Measurements from ENCODE around the gene SORL1.

SORL1 gene

GRCh38 chr11:121450401-121450800 is 1.7 kb upstream of the SORL1 start:
- Histone ChIP-seq H3K36me3 (ENCODE audit: control insufficient read depth, insufficient read depth, low read length) (no peaks in the 10 kb centered on the region), H3K4me3 (ENCODE audit: low read depth, low read length) (no peak overlapping the region), H3K9ac (no peak overlapping the region), H3K27ac (no peak overlapping the region), H3K4me2 (ENCODE audit: low read length) (no peak overlapping the region), H2AFZ (no peak overlapping the region), H3K4me1 (no peaks in the 10 kb centered on the region), H3K79me2 (no peaks in the 10 kb centered on the region), H3K27me3 (ENCODE audit: control insufficient read depth, insufficient read depth, low read length) (no peaks in the 10 kb centered on the region), H3K9me3 (ENCODE audit: control insufficient read depth, low read length) (no peaks in the 10 kb centered on the region)
- no peak for TF ChIP-seq CTCF (IDR thresholded peaks at IDR 0.05)

- peak overlapping the region; percentile 37 for H3K4me3 ChIP-seq (ENCODE audit: low read depth, low read length)
- H3K36me3 ChIP-seq (ENCODE audit: control insufficient read depth, insufficient read depth, low read length), result no peaks in the 10 kb centered on the region
- H3K27me3 ChIP-seq (ENCODE audit: control insufficient read depth, insufficient read depth, low read length), result no peaks in the 10 kb centered on the region
- no peaks in the 10 kb centered on the region for H3K79me2 ChIP-seq
- no peaks in the 10 kb centered on the region for H3K4me1 ChIP-seq
- no peak overlapping the region for H3K27ac ChIP-seq
- H3K4me2 ChIP-seq (ENCODE audit: low read length), result peak overlapping the region; percentile 59
- H2AFZ ChIP-seq, result peak overlapping the region; percentile 73
- H3K9me3 ChIP-seq (ENCODE audit: control insufficient read depth, low read length), result no peaks in the 10 kb centered on the region
- no peak for TF ChIP-seq CTCF (IDR thresholded peaks at IDR 0.05)
- H3K9ac ChIP-seq, result no peak overlapping the region
Measured at GRCh38 chr11:121451178-121451985, 732 bp upstream of the SORL1 start.

- Histone ChIP-seq H3K27ac (no peak within 1 kb of the TSS), H3K9ac (no peak within 1 kb of the TSS), H3K36me3 (ENCODE audit: control insufficient read depth, insufficient read depth, low read length) (no peaks in the 10 kb centered on the region), H3K27me3 (ENCODE audit: control insufficient read depth, insufficient read depth, low read length) (no peaks in the 10 kb centered on the region), H3K4me2 (ENCODE audit: low read length) (peak within 1 kb of the TSS; percentile 59), H3K4me3 (ENCODE audit: low read depth, low read length) (peak within 1 kb of the TSS; percentile 47), H2AFZ (peak within 1 kb of the TSS; percentile 80), H3K9me3 (ENCODE audit: control insufficient read depth, low read length) (no peaks in the 10 kb centered on the region), H3K4me1 (no peaks in the 10 kb centered on the region), H3K79me2 (no peaks in the 10 kb centered on the region)
- no peak for TF ChIP-seq CTCF (IDR thresholded peaks at IDR 0.05)
Measured at GRCh38 chr11:121452609-121453150, 566 bp downstream of the SORL1 start, which contains the start of gene SORL1-AS1. TSS of gene SORL1-AS1 (minus strand) at chr11:121452967.

GRCh38 chr11:121453589-121454299 is 1.6 kb downstream of the SORL1 start:
- Histone ChIP-seq H3K4me2 (ENCODE audit: low read length) (no peak overlapping the region), H3K36me3 (ENCODE audit: control insufficient read depth, insufficient read depth, low read length) (no peaks in the 10 kb centered on the region), H3K9me3 (ENCODE audit: control insufficient read depth, low read length) (no peaks in the 10 kb centered on the region), H3K4me1 (no peaks in the 10 kb centered on the region), H3K9ac (no peak overlapping the region), H3K27ac (no peak overlapping the region), H3K4me3 (ENCODE audit: low read depth, low read length) (no peak overlapping the region), H3K79me2 (no peaks in the 10 kb centered on the region), H2AFZ (no peak overlapping the region), H3K27me3 (ENCODE audit: control insufficient read depth, insufficient read depth, low read length) (no peaks in the 10 kb centered on the region)
- no peak for TF ChIP-seq CTCF (IDR thresholded peaks at IDR 0.05)
